Endometrium (tissue), 2 donors: ENCODE measurements around the gene ARHGAP11A.

Experiments used
- FAIRE-seq: peaks from 2 replicates; lab custom pipeline; 2012; peaks lifted over from hg19 to GRCh38; lab: Jason Lieb, UNC
- donor health status: control.
- donor health status: control.

The ARHGAP11A gene

DNA sequence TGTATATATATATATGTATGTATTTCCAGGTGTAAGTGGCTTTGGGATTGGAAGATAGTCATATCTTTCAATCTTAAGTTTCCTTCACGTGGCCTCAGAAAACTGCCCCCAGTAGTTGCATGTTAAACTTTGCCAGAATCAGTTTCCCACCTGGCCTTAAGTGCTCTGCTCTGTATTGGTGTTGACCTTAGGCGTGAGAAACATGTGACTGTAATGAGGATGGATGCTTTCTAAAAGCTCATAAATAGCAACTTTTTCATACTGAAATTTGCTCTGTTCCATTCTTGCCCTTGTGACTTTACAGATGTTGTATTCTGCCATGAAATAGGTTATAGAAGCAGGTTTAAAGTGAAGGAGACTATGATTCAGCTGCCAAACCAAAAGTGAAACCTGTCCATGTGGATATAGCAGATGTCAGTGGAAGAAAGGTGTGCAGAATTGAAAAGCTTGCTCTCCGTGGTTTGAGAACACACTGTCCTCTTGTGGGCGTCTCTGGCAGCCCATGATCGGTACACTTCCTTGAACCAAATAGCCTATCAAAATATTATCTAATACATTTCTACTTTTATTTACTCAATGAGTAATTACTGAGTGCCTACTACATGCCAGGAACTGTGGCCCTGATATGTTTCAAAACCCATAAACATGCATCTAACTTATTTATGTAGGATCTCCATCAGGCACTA lies 42.0 kb downstream of the ARHGAP11A start:
- FAIRE-seq = no peak

DNA sequence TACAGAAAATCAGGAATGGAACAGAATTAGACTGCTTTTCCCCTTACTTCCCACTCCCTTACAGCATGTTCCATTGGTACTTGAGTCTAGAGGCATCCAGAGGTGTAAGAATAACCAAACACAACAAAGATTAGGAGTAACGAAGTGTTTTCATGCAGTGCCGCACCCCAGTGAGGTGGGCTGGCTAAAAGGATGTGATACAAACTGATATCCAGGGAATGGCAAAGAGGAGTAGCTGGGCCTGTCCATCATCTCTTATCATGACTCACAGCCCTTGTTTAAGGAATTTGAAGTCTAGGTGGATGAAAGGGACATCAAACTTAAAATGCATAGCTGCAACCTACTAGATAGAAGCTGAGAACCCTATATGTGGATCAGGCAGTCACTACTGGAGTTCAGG lies 42.6 kb downstream of the ARHGAP11A start:
- no peak for FAIRE-seq

DNA sequence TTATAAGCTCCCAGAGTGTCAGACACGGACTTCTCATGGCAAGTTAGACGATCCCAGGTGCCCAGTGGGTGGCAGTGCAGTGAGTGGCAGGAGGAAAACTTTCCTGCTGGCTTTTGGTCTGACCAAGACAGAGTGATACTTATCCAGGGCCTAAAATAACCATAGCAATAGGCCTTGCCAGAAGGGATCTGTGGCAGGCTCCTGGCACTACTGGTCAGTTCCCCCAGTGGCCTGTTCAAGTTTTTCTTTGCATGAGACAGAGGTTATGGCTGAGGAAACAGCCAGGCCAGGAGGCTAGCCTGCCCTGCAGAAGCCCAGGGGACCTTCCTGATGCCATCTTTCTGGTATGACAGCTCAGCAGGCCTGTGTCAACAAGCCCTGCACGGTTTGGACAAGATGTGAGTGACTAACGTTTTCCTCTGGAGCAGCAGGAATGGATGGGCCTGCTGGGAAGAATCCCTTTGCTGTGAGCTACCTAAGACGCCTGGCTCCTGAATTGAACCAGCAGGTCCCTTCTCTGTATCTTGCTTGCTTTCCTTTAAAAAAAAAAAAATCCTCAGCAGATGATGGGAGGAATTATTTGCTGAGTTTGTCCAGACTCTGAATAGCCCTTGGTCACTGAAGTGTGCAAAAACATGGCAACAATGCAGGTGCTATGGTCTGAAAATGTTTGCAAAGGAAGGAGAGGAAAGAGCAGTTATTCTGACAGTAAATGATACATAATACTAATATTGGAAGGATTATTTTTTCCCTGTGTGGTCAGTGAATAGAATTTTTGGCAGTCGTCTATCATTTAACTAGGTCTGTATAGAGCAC lies 44.2 kb downstream of the ARHGAP11A start:
- FAIRE-seq = no peak

DNA sequence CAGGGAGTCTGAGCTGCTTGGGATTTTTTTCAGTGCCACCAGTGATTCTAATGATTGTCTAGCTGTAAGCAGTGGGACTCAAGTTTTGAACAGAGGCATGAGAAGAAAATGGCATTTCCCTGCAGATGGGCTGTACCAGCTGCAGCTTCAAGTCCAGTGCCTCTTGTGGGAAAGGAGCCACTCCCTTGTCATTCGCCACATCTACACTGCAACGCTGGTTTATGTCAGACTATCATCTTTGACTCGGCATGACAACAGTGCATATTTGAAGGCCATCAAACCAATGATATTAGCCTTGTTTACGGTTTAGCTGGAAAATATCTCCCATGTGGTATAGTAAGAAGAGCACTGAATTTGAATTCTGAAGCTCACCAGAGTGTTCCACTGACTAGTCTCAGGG lies 48.4 kb downstream of the ARHGAP11A start:
- FAIRE-seq = no peak

DNA sequence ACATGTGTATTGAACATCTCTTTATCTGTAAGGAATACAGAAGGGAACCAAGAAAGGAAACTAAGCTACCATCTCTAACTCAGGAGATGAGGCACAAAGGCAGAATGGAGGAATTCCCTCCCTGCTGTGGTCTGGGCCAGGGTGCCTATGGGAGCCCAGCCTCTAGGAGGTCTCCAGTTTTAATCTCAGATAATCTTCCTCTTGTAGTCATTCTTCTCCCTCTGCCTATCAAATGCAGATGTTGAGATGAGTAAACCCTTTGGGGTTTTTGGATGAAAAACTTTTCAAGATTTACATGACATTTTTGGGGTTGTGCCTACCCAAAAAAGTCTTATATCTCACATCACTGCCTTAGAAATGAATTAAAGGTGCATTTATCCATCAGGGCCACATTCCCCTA lies 49.5 kb downstream of the ARHGAP11A start:
- FAIRE-seq = no peak

DNA sequence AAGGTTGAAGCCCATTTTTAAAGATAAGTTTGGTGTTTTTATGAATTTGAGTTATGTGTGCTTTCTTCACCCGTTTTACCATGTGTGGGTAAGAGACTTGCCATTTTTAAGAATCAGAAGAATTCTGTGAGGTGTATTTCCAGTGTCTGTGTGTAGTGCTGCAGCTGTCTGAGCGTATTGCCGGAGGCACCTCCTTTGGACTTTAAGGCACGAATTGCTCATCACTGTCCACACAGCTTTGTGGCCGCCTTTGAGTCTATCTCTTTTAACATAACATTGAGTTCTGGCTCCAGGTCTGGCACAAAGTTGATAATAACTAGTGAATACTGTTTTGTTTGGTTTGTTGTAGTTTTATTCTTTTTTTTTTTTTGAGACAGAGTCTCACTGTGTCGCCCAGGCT lies 52.0 kb downstream of the ARHGAP11A start:
- no peak for FAIRE-seq

DNA sequence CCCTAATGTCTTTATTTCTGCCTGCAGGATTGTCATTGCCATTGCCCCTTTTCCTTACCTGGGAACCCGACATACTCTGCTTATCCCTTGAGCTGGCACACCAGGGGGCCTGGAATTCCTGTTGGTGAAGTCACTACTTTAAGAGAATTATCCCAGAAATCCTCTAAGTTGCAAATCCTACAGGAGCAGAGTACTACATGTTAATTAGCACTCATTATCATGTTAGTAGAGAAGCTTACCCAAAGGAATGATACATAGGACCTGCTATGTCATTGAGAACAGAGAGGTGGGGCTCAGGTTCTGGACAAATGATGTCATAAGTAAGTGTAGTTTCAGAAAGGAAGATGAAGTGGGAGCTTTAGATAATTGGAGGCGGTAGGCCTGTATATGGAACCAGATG lies 53.6 kb downstream of the ARHGAP11A start:
- no peak for FAIRE-seq

DNA sequence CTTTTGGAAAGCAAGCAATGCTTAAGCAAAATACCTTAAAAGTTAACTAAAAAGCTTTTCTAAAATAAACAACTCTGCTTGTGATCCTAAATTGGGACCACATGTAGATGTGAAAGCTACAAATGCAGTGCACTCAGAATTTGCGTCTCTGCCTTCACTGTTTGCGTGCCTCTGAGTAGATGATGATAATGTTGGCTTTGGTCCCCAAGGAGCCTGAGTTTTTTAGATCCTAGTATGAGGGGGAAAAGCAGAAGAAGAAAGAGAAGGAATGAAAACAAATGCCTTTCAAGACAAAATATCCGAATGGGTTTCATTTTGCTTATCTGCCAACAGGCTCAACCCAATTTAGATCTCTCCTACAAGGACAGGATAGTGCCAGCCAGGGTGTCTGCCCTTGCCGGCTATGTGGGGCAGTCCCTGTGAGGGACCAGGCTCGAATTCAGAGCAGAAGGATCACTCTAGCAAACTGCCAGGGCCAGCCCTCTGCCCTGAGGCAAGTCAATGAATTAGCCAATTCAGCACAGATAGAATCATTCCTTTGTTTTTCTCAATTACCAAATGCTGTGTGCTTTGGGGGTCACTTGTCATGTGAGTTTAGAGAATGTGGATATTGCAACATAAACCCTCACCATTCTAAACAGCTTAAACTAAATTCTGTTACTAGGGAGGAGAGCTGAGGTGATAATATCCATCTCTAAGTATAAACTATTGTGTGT lies 54.8 kb downstream of the ARHGAP11A start:
- FAIRE-seq = peak; percentile 95

DNA sequence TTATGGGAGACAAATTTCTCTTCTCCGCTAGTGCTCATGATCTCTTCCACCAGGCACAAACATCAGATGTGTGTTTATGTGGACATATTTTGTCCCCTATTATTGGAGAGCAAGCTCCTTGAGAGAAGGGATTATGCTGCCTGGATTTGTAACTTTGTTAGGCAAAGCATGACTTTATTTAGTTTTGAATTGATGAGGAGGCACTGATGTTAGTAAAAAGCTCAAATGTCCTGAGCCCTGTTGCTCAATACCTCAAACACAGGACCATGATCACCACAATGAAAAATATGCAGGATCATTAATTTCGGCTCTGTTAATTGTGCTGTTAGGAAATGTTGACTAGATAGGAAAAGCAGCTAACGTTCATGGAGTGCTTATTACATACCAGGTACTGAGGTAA lies 55.3 kb downstream of the ARHGAP11A start:
- FAIRE-seq = no peak

DNA sequence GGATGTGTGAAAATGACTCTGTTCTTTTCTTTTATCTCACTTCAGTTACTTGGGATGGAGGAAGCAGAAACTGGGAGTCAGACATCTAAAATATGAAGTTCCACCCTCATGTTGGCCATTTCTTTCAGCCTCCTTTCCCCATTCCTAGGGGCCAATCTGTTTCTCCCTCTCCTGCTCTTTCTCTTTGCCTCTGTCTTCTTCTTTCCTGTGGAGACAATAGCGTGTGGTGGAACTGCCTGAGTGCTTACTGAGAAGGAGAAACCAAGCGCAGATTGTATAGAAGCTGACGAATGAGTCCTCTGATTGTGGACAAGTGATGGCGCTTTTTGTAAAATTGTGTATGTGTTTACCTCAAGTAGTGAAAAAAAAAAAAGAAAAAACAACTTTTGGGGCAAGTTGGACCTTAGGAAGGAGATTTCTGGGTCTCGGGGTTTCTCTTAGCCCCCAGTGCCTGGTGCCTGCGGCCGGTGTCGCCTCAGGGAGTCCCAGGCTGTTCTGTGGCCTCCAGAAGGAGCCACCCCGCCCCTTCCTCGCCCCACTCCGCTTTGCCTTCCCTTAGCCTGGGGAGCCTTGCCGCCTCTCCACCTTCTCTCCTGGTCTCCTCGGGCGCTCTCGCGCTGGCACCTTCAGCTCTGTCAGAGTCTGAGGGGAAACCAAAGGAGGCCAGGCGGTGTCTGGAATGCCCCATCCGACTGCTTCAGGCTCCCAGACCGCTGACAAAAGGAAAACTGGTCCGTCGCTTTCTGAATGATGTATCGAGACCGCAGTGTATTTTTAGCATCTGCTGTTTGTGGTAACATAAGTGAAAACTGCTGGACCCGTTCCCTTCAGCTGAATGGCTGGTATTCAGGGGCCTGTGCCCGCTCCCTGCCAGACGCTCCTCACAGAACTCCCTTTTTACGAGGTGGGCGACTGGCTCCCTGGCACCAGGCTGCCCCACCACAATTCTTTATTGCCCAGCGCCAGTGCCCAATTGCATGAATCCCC lies 56.3 kb downstream of the ARHGAP11A start:
- FAIRE-seq = no peak

DNA sequence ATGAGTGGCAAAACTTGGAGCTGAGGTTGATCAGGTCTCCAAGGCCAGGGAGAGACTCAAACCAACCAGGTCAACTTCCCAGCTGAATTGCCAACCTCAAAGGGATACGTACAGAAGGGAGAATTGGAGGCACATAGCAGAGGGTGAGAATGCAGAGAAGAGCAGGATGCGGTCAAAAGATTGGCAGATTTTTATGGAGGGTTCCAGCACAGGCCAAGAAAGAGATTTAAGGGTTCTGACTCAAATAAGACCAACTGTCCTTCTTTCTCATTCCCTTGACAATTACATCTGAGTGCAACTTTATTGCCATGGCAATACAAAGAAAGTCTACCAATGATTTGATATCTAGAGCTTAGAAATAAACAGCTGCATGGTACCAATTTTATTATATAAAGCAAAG lies 59.4 kb downstream of the ARHGAP11A start:
- FAIRE-seq = no peak

DNA sequence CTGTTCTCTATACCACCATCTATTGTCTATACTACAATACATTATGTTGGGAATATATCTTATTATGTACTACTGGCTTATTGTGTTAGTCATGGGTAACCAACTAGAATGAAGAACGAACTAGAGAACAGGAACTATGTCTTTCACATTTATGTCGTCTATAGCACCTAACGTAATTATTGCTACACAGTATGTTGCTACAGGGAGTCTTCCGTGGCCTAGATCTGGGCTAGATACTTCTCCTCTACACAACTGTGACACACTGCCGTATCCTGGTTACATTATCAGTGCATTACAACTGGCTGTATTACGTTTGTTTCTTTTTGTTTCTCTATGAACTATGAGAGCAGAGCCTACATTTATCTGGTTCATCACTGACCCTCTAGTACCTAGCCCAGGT lies 60.2 kb downstream of the ARHGAP11A start:
- FAIRE-seq = no peak

DNA sequence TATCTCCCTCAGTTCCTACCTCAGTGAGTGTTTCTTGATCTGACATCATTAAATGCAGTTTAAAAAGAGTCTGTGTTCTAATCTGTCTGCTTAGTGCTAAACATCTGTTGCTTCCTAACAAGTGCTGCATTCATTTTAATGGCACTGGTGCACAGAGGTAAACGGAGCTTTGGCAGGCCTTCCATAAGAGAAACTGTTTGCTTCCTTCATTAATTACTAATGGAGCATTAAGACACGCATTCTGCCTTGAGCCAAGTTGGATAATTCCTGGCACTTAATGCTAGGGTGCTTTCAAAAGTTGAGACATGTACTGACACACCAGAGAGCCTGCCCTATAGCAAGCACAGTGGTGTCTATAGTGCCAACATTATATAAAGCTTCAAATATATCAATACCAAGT lies 60.9 kb downstream of the ARHGAP11A start:
- no peak for FAIRE-seq

DNA sequence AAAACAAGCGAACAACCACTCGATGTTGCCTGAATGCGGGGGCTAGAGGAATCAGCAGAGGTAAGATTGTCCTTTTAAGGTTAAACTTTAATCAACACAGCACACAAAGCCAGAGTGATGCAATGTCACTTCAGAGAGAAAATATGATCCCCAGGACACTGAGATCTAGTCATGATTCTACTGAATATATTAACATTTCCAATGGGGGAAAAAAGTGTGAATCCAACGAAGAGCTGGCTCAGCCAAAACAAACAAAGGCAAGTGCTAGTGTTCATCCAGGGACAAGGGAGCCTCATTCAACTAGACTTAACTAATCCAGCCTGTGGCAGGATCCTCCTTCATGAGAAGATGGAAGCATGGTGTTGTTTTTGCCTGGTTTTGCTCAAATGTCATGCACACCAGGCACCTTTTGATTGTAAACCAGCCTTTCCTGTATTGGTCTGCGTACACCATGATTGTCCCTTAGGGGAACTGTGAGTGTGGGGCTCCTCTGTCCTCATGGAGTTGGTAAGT lies 62.0 kb downstream of the ARHGAP11A start:
- no peak for FAIRE-seq

DNA sequence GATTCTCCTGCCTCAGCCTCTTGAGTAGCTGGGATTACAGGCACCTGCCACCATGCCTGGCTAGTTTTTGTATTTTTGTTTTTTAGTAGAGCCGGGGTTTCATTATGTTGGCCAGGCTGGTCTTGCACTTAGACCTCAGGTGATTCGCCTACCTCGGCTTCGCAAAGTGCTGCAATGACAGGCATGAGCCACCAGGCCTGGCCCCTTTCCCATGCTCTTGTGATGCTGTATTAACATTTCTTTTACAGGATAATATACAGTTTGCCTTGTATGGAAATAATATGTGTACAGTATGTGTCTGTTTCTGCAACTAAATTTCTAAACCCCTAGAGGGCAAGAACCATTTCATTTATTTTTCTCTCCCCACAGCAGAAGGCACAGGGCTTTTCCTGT lies 64.0 kb downstream of the ARHGAP11A start:
- FAIRE-seq = no peak

DNA sequence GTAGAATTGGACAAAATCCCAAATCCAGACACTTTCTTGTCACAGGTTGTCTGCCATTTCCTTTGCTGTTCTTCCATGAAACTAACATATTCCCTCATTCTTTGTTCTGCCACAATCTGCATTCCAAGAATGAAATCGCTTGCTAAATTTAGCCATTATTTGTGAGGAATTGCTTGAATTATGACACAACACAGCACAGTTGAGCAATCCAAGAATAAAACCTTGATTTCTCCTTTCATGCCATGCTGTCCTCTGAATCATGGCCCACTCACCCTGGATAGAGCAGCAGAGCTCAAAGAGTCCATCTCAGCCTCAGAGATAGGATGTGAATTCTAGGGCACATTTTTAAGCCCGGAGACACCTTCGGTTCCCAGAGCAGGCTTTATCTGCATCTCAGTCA lies 67.3 kb downstream of the ARHGAP11A start:
- FAIRE-seq = no peak

DNA sequence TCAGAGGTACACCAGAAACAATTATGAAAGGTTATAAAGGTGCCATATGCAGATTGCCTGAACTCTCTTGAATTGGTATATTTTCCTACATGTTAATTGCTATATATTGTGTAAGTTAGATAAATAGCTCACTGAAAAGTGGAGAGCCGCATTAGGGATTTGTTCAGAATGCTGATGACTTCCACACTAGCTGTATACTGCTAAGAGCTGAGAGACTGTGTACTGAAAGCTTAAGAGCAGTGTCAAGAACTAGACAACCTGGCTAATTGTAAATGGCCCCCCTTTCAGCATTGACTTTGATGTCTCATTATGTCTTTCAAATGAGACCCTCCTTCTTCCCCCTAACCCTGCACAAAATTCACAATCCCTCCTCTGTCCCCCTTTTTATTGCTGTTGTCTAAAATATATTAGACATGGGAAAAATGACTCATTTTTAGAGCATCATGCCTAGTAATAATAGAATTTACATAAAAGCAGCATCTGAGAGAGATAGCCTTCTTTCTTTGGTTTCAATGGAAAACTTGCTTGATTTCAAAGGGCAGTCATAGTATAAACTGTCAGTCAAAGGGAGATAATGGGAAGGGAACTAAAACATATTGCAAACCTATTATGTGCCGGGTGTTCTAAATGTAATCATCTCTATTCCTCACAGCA lies 67.8 kb downstream of the ARHGAP11A start:
- no peak for FAIRE-seq

DNA sequence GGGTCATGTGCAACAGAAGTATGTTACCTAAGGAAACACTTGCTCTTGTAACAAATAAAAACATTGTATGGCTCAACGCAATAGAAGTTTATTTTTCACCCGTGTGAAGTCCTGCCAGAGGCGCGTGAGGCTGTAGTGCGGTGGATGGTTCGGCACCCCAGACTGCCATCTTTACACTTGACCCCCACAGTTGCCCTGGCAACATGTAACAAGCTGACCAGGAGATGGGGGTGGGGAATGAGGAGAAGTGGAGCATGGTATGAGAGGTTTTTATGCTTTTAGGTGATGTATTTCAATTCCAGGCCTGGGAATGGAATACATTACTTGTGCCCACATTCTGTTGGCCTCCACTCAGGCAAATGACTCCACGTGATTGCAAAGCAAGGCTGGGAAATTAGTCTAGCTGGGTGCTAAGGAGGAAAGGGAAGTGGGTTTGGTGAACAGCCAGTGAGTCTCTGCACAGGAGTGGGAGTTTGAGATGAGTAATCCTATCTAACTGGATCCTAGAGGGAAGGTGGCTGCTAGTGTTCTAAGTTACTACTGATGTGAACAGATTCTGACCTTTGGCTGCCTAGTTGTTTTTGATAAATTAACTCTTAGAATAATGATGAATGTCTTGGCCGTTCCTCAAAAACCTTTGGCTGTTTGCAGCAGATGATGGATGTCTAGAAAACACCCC lies 68.7 kb downstream of the ARHGAP11A start:
- no peak for FAIRE-seq

DNA sequence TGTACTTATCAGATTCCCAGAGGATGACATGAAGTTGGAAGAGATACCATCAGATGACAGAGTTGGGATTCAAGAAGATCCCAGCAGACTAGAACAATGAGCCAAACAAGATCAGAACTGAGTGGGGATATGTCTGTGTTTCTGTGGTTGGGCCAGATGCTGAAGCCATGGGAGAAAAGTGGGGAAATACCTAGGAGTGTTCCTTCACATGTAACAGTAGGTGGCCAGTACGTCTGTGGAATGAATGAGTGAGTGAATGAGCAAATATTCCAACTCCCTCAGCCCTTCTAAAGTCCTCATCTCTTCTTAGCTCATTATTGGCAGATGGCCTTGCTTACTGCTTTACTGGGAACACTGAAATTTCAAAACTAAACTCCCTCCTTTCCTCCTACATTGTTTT lies 70.3 kb downstream of the ARHGAP11A start:
- FAIRE-seq = peak; percentile 85

DNA sequence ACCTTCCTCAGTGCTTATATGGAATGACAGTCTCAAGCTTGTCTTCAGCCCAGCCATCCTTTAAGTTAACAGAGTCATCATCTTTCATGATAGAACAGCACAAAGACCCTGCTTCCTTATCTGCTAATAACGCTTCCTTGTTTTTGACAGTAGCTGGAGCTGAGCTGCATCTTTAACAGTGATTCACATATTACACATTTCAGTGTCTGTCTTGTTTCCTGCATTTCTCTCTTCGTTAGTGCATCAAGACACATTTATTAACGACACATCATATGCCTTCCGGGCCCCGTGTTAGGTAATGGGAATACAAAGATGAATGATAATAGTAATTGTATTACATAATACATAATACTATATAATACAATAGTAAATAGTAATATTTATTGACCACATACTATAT lies 72.3 kb downstream of the ARHGAP11A start:
- FAIRE-seq = no peak
